AG08396 (cell line): ENCODE results near the gene ABHD11.

ENCODE experiments used
- DNase-seq: peaks from one replicate; pipeline ENCODE4 v3.0.0; 2012; ENCODE audit warnings: low spot score, mixed read lengths

ABHD11 gene

DNA sequence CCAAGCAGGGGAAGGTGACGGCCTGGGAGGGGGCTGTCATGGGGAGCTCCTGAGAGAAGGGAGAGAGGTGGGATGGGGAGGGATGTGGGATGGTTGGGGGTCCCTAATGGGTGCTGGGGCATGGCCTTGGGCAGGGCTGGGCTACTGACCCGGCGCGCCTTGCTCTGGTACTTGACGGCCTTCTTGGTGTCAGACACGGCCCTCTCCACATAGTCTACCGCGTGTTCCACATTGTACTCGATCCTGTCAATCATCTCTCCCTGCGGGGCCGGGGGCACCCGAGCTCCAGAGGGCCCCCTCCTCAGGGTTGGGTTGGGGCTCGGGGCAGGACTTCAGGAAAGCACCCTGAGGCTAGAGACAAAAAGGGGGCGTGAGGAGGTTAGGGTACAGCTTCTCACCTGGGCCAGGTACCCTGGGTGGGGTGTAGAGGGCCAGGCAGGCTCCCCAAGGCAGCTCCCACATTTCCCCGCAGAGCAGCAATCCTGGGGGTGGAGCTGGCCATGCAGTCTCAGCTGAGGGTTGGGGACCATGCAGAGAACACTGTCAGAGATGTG lies 37.9 kb downstream of the ABHD11 start:
- no peak for DNase-seq

DNA sequence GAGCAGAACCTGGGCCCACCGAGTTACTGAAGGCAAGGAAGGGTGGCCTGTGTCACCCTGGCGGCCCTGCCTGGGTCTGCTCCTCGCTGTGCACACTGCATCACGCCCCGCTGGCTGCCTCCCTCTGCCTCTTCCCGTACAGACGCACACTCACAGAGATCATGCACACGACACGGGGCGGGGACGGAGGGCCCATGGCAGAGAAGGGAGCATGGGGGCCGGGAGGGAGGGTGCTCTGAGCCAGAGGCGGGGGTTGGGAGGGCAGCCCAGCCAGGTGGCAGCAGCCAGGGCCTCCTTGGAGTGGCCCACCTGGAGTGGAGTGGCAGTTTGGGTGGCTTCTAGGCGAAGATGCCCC lies 38.6 kb downstream of the ABHD11 start:
- DNase-seq: no peak

DNA sequence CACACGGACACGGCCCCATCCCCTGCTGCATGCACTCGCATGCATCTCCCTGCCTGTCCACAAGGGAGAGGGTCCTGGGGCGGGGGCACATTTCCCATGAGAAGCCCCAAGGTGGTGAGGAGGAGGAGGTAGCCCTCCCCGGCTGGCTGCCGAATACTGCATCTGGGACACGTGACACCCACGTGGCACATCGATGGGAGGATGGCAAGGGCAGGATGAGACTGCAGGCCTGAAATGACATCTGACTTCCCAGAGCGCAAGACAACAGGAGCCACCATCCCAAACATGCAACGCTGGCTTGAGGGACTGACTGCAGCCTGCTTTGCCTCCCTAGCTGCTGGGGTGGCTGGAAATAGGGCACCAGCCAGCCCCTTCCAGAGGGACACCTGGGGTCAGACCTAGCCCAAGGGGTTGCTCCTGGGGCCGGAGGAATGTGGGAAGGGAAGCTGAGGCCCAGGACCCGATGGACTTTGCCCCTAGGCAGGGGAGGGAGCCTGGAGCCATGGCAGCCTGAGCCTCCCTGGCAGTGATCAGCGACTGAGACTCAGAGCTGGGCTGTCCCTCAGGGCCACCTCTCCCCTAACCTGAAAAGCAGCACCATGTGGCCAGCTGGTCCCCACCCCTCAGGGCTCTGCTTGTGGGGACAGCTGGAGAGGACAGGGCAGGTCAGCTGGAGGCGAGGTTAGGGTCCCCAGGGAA lies 39.1 kb downstream of the ABHD11 start:
- DNase-seq: no peak

DNA sequence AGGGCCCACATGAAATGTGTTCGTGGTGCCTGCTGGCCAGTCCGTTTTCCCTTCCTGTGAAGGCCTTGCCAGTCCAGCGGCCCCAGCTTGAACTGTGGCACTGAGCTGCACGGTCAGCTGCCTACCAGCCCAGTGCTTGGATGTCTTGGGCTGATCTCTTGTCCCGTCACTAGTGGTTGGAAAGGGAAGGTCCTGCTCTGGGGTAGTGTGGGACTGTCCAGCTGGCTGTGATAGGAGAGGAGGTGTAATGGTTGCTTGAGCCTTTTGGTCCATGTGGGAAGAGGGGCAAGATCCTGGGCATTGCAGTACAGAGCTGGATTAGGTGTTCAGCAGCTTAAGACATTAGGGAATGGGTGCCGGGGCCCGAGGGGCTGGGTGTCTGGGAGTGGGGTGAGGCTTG lies 40.2 kb downstream of the ABHD11 start:
- no peak for DNase-seq

DNA sequence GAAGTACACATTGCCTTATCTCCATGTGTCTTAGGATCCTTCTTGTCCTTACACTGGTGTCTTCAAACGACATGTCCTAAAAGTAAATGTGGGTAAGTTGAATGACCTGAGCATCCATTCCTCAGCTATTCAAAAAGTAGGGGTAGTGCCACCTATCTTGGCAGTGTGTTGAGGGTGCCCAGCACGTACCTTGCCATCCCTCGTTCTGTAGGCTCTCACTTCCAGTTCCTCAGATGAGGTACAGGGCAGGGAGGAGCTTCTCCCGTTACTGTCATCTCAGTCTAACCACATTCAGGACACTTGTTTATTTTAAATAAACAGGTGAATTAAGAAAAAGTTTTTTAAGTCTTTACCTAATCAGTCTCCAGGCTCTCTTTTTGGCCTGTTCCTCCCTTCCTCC lies 42.2 kb downstream of the ABHD11 start:
- no peak for DNase-seq

DNA sequence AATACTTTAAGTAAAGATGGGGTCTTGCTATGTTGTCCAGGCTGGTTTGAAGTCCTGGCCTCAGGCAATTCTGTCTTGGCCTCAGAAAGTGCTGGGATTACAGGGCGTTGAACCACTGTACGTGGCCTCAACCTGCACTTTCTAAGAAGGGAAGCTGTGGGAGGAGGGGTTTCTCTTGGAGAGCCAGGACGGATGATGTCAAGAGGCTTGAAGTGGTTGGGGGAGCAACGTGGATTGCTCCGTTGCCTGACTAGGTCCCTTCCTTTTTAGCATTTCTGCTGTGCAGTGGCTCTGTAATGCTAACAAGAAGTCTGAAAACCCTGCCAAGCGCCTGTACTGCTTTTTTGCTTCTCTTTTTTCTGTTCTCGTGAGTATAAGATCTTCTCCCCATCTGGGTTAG lies 48.0 kb downstream of the ABHD11 start:
- DNase-seq: no peak

DNA sequence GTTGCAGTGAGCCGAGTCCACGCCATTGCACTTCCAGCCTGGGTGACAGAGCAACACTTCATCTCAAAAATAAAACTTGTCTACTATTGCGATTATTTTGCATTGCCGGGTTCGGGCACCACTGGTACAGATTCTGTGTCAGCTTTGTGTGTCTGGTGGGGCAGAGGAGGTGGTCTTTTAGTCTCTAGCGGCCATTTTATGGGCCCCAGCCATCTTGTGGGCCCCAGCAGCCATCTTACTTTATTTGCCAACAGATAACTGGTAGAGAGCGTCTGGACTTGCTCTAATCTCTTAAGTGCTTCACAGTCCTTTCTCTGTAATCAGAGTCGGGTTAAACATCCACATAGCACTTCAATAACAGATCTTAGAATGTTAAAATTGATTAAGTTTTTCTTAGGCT lies 50.3 kb downstream of the ABHD11 start:
- no peak for DNase-seq
